HEK293 (cell line): ENCODE data around the gene ANTXRL.

Experiments
- CTCF ChIA-PET: fragments of 350-600 bp; formaldehyde crosslinking; extraction: SDS; loops from one replicate; lab custom pipeline; 2021; ENCODE audit warnings: antibody characterized with exemption; lab: Yijun Ruan, JAX
- POLR2A ChIA-PET: fragments of 300-600 bp; formaldehyde crosslinking; extraction: SDS; loops from one replicate; lab custom pipeline; 2020; ENCODE audit warnings: antibody characterized with exemption, inconsistent platforms; lab: Yijun Ruan, JAX
- H3K27ac ChIP-seq: fragments of 200-500 bp; sonication (Bioruptor generic); 2 replicates; pipeline ENCODE4 v1.5.1; 2014; ENCODE audit warnings: low read depth, low read length, control low read depth, inconsistent platforms; ENCODE audit errors: extremely low read depth
- H3K36me3 ChIP-seq, 2 experiments: fragments of 200-500 bp in 1 of 2; sonication (Bioruptor generic) in 1 of 2; 1 replicate in 1 of 2; 2 replicates in 1 of 2; pipeline ENCODE4 v1.5.1; 2014 to 2017; ENCODE audit warnings: inconsistent platforms in 2 of 2, low read length in 2 of 2; ENCODE audit not compliant: control insufficient read depth in 2 of 2, insufficient read depth in 1 of 2
- H3K4me1 ChIP-seq: fragments of 200-500 bp; sonication (Bioruptor generic); 2 replicates; pipeline ENCODE4 v1.5.1; 2014; ENCODE audit warnings: mild to moderate bottlenecking, low read length, inconsistent platforms; ENCODE audit not compliant: control insufficient read depth, insufficient read depth
- H3K4me3 ChIP-seq: 2 replicates; pipeline ENCODE4 v1.5.1; 2011; ENCODE audit warnings: low read depth, mild to moderate bottlenecking, control low read depth, low read length, moderate library complexity
- H3K9me3 ChIP-seq: fragments of 200-500 bp; sonication (Bioruptor generic); 2 replicates; pipeline ENCODE4 v1.5.1; 2014; ENCODE audit warnings: low read depth, low read length, inconsistent platforms; ENCODE audit not compliant: control insufficient read depth, insufficient read depth
- GFI1B ChIP-seq: fragments of 450-650 bp; formaldehyde crosslinking; IDR thresholded peaks from 2 replicates; pipeline ENCODE4 v1.5.1; 2016; ENCODE audit warnings: missing biosample characterization, missing genetic modification characterization
- GLIS2 ChIP-seq: fragments of 450-650 bp; formaldehyde crosslinking; IDR thresholded peaks from 2 replicates; pipeline ENCODE4 v1.5.1; 2016; ENCODE audit warnings: missing biosample characterization, missing genetic modification characterization
- IKZF3 ChIP-seq: fragments of 450-650 bp; IDR thresholded peaks from 2 replicates; pipeline ENCODE4 v1.5.0; 2018; ENCODE audit warnings: missing biosample characterization, mild to moderate bottlenecking, missing genetic modification characterization, moderate library complexity
- KLF10 ChIP-seq: fragments of 450-650 bp; IDR thresholded peaks from 2 replicates; pipeline ENCODE4 v1.5.1; 2018; ENCODE audit warnings: missing biosample characterization, mild to moderate bottlenecking, missing genetic modification characterization
- MYNN ChIP-seq: fragments of 450-650 bp; formaldehyde crosslinking; IDR thresholded peaks from 2 replicates; pipeline ENCODE4 v1.5.1; 2016; ENCODE audit warnings: missing biosample characterization, missing genetic modification characterization, borderline replicate concordance
- TRIM28 ChIP-seq: IDR thresholded peaks from 2 replicates; pipeline ENCODE4 v1.6.1; 2011; ENCODE audit warnings: low read length, control low read depth, borderline replicate concordance
- ZEB2 ChIP-seq: fragments of 450-650 bp; formaldehyde crosslinking; IDR thresholded peaks from 2 replicates; pipeline ENCODE4 v1.5.1; 2016; ENCODE audit warnings: missing biosample characterization, missing genetic modification characterization
- ZFP3 ChIP-seq: fragments of 450-650 bp; formaldehyde crosslinking; IDR thresholded peaks from 2 replicates; pipeline ENCODE4 v1.5.1; 2016; ENCODE audit warnings: low read depth, missing biosample characterization, missing genetic modification characterization
- ZNF169 ChIP-seq: fragments of 450-650 bp; formaldehyde crosslinking; IDR thresholded peaks from 2 replicates; pipeline ENCODE4 v1.5.1; 2016; ENCODE audit warnings: missing biosample characterization, missing genetic modification characterization
- ZNF391 ChIP-seq: fragments of 450-650 bp; formaldehyde crosslinking; IDR thresholded peaks from 2 replicates; pipeline ENCODE4 v1.5.1; 2016; ENCODE audit warnings: low read depth, missing biosample characterization, missing genetic modification characterization, borderline replicate concordance
- ZNF433 ChIP-seq: fragments of 450-650 bp; formaldehyde crosslinking; IDR thresholded peaks from 2 replicates; pipeline ENCODE4 v1.5.1; 2016; ENCODE audit warnings: missing biosample characterization, missing genetic modification characterization, low read depth
- ZNF473 ChIP-seq: fragments of 450-650 bp; formaldehyde crosslinking; IDR thresholded peaks from 2 replicates; pipeline ENCODE4 v1.5.1; 2017; ENCODE audit warnings: missing biosample characterization, missing genetic modification characterization
- ZNF521 ChIP-seq: fragments of 450-650 bp; formaldehyde crosslinking; IDR thresholded peaks from 2 replicates; pipeline ENCODE4 v1.5.1; 2017; ENCODE audit warnings: missing biosample characterization, mild to moderate bottlenecking, missing genetic modification characterization
- ZNF571 ChIP-seq: fragments of 450-650 bp; formaldehyde crosslinking; IDR thresholded peaks from 2 replicates; pipeline ENCODE4 v1.5.0; 2017; ENCODE audit warnings: missing biosample characterization, missing genetic modification characterization
- ZNF600 ChIP-seq: fragments of 450-650 bp; formaldehyde crosslinking; IDR thresholded peaks from 2 replicates; pipeline ENCODE4 v1.5.1; 2016; ENCODE audit warnings: missing biosample characterization, missing genetic modification characterization
- ZNF677 ChIP-seq: fragments of 450-650 bp; IDR thresholded peaks from 2 replicates; pipeline ENCODE4 v1.5.0; 2018; ENCODE audit warnings: missing biosample characterization, mild to moderate bottlenecking, missing genetic modification characterization, moderate library complexity
- TF ChIP-seq, protein P1 (sequence below): fragments of 450-650 bp; formaldehyde crosslinking; IDR thresholded peaks from 2 replicates; pipeline ENCODE4 v1.5.1; 2017; ENCODE audit warnings: missing biosample characterization, missing genetic modification characterization
- TF ChIP-seq, protein P2 (sequence below): fragments of 450-650 bp; formaldehyde crosslinking; IDR thresholded peaks from 2 replicates; pipeline ENCODE4 v1.5.1; 2016; ENCODE audit warnings: missing biosample characterization, missing genetic modification characterization
- TF ChIP-seq, protein P3 (sequence below): fragments of 450-650 bp; IDR thresholded peaks from 2 replicates; pipeline ENCODE4 v1.5.1; 2018; ENCODE audit warnings: missing biosample characterization, mild to moderate bottlenecking, missing genetic modification characterization
- TF ChIP-seq, protein P4 (sequence below): fragments of 450-650 bp; formaldehyde crosslinking; IDR thresholded peaks from 2 replicates; pipeline ENCODE4 v1.5.1; 2017; ENCODE audit warnings: missing biosample characterization, missing genetic modification characterization

ANTXRL gene

DNA sequence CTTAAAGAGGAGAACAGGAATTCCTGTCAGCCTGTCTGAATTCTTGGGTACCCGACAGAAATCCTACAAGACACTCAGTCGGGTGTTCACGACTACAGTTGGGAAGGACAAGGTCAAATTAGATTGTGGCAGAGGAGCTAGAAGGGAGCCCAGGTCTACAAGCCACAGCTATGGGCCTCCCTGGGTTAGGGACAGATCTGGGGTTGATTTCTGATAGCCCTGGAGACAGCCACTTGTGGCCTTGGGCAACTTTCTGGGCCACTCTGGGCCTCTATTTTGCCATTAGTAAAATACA lies 39.7 kb upstream of the ANTXRL start:
- TF ChIP-seq IKZF3 (tag by site-specific recombination) (no peak), ZNF571 (tag by site-specific recombination) (no peak)
- TF ChIP-seq, protein P1, sequence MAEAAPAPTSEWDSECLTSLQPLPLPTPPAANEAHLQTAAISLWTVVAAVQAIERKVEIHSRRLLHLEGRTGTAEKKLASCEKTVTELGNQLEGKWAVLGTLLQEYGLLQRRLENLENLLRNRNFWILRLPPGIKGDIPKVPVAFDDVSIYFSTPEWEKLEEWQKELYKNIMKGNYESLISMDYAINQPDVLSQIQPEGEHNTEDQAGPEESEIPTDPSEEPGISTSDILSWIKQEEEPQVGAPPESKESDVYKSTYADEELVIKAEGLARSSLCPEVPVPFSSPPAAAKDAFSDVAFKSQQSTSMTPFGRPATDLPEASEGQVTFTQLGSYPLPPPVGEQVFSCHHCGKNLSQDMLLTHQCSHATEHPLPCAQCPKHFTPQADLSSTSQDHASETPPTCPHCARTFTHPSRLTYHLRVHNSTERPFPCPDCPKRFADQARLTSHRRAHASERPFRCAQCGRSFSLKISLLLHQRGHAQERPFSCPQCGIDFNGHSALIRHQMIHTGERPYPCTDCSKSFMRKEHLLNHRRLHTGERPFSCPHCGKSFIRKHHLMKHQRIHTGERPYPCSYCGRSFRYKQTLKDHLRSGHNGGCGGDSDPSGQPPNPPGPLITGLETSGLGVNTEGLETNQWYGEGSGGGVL: no peak

DNA sequence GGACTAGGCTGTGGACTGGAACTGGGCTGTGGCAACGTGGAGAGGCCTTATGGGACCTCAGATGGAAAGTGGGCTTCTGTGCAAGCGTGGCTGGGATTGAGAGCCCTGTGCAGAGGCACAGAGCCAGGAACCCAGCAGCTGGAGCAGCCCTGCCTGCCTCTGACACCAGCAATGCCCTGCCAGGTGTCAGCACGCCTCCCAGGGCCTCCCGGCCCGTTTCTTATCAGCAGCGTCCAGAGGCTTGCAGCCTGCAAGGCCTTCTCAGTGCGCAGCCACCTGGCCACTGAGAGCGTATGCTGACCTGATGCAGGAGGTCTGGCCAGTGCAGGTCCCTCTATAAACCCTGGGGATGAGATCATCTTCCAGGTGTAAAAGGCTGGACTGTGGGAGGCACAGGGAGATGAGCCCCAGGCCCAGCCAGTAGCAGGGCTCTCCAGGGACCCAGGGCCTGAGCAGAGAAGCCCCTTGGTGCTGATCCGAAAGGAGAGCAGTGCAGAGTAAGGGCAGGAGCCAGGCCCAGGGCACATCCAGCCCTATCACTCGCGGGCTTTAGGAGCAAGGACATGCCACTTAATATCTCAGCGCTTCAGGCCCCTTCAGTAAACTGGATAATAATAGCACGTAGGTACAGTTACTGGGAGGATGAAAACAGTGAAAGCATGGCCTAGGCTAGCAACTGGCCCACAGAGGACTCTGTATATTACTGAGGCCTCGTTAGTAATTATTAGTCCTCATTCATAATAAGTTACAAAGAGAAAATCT lies 38.8 kb upstream of the ANTXRL start:
- Histone ChIP-seq H3K9me3 (no peaks in the 10 kb centered on the region), H3K4me3 (no peak overlapping the region), H3K36me3 (no peaks in the 10 kb centered on the region), H3K27ac (no peak overlapping the region), H3K4me1 (no peaks in the 10 kb centered on the region)
- ChIA-PET CTCF (interaction anchor here (1.3 kb wide), 1 partner anchor 9 kb away, joined by 4 read pairs; no protein-coding TSS in a partner anchor), POLR2A (no interaction called here)
- TF ChIP-seq KLF10 (tag by site-specific recombination) (no peak), MYNN (tag by site-specific recombination) (no peak), ZNF521 (tag by site-specific recombination) (no peak), ZNF391 (no peak), GFI1B (tag by site-specific recombination) (no peak), ZFP3 (no peak), ZNF677 (tag by site-specific recombination) (no peak), ZNF433 (tag by site-specific recombination) (no peak), ZNF169 (tag by site-specific recombination) (no peak), TRIM28 (no peak), ZNF473 (tag by site-specific recombination) (no peak), GLIS2 (tag by site-specific recombination) (no peak), ZNF600 (tag by site-specific recombination) (no peak), ZEB2 (tag by site-specific recombination) (no peak)
- TF ChIP-seq, protein P2, sequence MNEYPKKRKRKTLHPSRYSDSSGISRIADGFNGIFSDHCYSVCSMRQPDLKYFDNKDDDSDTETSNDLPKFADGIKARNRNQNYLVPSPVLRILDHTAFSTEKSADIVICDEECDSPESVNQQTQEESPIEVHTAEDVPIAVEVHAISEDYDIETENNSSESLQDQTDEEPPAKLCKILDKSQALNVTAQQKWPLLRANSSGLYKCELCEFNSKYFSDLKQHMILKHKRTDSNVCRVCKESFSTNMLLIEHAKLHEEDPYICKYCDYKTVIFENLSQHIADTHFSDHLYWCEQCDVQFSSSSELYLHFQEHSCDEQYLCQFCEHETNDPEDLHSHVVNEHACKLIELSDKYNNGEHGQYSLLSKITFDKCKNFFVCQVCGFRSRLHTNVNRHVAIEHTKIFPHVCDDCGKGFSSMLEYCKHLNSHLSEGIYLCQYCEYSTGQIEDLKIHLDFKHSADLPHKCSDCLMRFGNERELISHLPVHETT: no peak
- TF ChIP-seq, protein P3, sequence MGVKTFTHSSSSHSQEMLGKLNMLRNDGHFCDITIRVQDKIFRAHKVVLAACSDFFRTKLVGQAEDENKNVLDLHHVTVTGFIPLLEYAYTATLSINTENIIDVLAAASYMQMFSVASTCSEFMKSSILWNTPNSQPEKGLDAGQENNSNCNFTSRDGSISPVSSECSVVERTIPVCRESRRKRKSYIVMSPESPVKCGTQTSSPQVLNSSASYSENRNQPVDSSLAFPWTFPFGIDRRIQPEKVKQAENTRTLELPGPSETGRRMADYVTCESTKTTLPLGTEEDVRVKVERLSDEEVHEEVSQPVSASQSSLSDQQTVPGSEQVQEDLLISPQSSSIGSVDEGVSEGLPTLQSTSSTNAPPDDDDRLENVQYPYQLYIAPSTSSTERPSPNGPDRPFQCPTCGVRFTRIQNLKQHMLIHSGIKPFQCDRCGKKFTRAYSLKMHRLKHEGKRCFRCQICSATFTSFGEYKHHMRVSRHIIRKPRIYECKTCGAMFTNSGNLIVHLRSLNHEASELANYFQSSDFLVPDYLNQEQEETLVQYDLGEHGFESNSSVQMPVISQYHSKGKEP (tag by site-specific recombination): no peak
- TF ChIP-seq, protein P4, sequence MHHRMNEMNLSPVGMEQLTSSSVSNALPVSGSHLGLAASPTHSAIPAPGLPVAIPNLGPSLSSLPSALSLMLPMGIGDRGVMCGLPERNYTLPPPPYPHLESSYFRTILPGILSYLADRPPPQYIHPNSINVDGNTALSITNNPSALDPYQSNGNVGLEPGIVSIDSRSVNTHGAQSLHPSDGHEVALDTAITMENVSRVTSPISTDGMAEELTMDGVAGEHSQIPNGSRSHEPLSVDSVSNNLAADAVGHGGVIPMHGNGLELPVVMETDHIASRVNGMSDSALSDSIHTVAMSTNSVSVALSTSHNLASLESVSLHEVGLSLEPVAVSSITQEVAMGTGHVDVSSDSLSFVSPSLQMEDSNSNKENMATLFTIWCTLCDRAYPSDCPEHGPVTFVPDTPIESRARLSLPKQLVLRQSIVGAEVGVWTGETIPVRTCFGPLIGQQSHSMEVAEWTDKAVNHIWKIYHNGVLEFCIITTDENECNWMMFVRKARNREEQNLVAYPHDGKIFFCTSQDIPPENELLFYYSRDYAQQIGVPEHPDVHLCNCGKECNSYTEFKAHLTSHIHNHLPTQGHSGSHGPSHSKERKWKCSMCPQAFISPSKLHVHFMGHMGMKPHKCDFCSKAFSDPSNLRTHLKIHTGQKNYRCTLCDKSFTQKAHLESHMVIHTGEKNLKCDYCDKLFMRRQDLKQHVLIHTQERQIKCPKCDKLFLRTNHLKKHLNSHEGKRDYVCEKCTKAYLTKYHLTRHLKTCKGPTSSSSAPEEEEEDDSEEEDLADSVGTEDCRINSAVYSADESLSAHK: no peak

More for the DNA sequence above, 39.7 kb upstream of the ANTXRL start:
- Histone ChIP-seq H3K4me3 (no peak overlapping the region), H3K36me3 (no peaks in the 10 kb centered on the region), H3K4me1 (no peaks in the 10 kb centered on the region), H3K27ac (no peak overlapping the region), H3K9me3 (no peaks in the 10 kb centered on the region)
- POLR2A ChIA-PET: no interaction called here
- CTCF ChIA-PET: interaction anchor here (1.3 kb wide), 1 partner anchor 10 kb away, joined by 4 read pairs; no protein-coding TSS in a partner anchor
